GM12875 (cell line): Measurements from ENCODE around the gene TMEM220.

Experiments
- H3K4me3 ChIP-seq: one replicate; pipeline ENCODE4 v1.5.1; 2011; ENCODE audit warnings: low read depth, low read length, control low read depth
- TF ChIP-seq, protein P1 (sequence below): IDR thresholded peaks from 2 replicates; pipeline ENCODE4 v1.5.1; 2011; ENCODE audit warnings: low read depth, mild to moderate bottlenecking, control low read depth, inconsistent platforms, low read length, moderate library complexity, borderline replicate concordance; ENCODE audit not compliant: insufficient read depth

TMEM220 gene

DNA sequence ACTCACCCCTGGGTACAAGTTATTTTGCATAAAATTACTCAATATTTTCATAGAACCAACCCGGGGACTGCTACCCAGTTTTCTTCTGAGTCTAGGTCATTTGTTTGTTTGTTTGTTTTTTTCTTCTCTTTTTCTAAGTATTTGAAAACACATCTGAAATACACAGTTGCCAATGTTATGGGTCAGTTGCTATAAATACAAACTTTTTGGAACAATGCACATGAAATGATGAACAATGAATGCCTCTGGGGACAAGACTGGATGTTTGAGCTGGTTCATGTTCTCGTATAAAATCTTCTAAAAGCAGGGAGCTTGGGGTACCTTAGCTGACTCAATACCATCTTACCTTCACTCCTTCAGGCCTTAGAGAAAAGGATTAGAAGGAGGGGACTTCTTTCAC, 43.6 kb upstream of the TMEM220 start:
- H3K4me3 ChIP-seq = no peak overlapping the region
- TF ChIP-seq, protein P1, sequence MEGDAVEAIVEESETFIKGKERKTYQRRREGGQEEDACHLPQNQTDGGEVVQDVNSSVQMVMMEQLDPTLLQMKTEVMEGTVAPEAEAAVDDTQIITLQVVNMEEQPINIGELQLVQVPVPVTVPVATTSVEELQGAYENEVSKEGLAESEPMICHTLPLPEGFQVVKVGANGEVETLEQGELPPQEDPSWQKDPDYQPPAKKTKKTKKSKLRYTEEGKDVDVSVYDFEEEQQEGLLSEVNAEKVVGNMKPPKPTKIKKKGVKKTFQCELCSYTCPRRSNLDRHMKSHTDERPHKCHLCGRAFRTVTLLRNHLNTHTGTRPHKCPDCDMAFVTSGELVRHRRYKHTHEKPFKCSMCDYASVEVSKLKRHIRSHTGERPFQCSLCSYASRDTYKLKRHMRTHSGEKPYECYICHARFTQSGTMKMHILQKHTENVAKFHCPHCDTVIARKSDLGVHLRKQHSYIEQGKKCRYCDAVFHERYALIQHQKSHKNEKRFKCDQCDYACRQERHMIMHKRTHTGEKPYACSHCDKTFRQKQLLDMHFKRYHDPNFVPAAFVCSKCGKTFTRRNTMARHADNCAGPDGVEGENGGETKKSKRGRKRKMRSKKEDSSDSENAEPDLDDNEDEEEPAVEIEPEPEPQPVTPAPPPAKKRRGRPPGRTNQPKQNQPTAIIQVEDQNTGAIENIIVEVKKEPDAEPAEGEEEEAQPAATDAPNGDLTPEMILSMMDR = no peak

DNA sequence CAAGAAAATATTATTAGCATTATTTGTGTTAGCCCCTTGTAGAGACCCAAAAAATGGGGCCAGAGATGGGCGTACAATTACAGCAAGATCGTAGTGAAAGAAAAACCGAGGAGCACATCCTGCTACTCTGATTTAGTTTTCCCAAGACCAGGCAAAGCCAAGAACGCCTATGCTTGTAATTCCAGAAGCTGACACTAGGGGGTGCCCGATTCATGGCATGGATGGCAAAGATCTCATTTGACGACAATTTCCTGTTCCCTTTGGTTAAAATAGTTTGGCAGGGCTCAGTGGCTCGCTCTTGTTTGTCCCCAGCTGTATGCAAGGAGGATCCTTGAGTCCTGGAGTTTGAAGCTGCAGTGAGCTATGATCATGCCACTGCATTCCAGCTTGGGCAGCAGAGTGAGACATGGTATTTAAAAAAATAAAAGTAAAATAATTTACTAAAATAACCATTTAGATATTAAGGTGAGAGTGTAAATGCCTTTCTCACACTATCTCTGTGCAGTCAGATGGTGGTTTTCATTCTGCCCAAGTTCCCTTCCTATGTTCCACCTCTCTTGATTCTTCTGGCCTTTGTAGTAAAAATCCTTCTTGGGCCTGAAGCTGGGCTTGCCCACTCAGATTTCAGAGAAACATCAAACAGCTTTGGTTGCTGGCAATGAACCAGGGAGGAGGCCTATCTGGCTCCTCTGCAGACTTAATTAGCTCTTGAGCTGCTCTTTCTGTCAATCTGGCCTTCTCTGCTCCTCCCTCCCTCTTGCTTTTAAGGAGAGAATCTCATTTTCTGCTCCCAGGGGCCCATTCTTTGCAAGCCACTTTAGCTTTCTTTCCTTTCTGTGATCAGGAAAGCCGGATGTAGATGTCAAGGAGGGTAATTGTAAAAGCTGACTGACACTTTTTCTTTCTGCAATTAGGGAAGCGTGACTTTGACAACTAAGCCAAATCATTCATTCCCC, 42.9 kb upstream of the TMEM220 start:
- TF ChIP-seq, protein P1 = peak; percentile 88
- no peak overlapping the region for H3K4me3 ChIP-seq

DNA sequence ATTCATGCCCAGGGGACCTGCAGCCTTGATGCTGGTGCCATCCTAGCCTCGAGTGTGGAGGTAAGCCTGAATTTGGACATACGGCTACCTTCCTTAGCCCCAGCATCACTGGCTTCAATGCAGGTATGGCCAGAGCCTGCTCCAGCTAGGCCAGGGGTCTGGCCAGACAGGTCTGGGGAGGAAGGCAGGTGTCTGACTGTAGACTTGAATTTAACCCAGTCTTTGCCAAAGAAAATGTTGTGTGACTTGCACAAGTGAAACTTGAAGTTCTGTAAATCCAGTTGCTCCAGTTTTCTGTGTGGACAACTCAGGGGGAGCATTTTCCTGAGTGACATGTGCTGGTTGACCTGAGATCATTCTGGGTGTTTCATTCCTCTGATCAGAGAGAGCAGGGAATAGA, 41.3 kb upstream of the TMEM220 start:
- no peak overlapping the region for H3K4me3 ChIP-seq
- TF ChIP-seq, protein P1 = no peak

DNA sequence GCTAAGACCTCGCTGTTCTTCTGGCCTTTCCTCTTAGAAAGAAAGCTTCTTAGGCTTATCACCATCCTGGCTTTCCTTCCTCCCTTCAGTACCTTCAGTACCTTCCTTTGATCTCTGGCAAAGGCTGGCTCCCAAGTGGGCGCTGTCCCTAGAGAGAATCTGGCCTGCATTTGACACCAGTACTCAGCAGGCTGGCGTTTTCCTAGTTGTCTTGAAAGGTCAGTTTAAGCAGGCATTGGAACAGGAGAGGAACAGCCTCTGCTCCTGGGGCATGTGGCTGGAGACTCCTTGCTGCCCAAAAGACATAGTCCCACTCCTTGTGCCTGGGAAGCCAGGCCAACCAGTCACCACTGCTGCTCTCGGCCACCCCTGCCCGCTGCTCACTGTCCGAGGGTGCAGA, 40.0 kb upstream of the TMEM220 start:
- TF ChIP-seq, protein P1 = no peak
- H3K4me3 ChIP-seq = no peak overlapping the region

DNA sequence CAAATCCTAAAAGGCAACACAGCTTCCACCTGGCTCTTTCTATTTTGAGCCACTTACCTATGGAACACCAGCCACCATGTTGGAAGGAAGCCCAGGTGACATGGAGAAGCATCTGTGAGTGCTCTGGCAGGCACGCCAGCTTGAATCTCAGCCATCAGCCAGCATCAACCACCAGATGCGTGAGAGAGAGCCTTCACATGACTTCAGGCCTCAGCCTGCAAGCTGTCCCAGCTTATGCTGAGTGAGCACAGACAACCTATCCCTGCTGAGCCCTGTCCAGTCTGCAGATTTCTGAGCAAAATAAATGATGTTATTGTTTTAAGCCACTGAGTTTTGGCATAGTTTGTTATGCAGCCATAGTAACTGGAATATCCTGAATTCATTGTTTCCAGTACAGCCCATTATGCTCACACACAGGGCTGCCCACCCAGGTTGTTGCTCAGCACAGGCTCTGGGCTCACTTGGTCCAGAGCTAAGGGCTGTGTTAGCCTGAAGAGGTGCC, 39.0 kb upstream of the TMEM220 start:
- H3K4me3 ChIP-seq = no peak overlapping the region
- TF ChIP-seq, protein P1 = no peak

DNA sequence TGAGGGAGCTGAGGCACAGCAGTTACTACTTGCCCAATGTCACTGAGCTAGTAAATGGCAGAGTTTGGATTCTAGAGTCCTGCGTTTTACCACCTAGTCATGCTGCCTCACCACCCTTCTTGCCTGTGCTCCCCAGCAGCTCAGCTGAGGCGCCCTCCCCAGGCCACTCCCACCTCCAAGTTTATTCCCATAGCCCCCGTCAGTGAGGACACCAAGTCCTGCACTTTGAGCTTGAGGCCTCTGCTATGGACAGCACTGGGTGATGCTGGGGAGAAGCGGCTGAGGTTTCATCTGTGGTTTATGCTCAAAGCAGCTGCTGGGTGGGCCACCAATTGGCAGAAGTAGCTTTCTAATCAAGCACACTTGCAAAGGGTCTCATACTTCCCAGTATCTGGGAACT, 37.4 kb upstream of the TMEM220 start:
- H3K4me3 ChIP-seq = no peak overlapping the region
- TF ChIP-seq, protein P1 = no peak

DNA sequence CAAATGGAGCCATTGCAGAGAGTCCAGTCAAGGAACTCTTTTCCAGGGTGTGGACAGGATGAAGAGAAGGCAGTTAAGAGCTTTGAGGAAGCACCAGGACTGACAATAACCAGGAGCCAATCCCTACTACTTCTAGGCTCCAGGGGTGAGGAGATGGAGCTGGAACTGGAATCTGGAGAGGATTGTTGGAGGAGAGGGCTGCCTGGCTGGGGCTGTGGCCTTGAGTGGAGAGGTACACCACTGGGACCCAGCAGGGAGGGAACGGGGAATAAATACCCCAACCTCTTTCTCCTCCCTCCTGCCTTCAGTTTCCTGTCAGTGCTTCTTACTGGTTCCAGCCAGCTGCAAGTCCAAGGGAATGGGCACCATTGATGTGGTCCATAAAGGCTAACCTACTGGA, 32.2 kb upstream of the TMEM220 start:
- no peak overlapping the region for H3K4me3 ChIP-seq
- TF ChIP-seq, protein P1 = no peak
